GM18868 (cell line): ENCODE data around the gene COL21A1.

ENCODE experiments used
- ATAC-seq: cut with Tn5 transposase; IDR thresholded peaks from one replicate; pipeline ENCODE4 v1.9.1; 2021; ENCODE audit warnings: mild to moderate bottlenecking, moderate library complexity; ENCODE audit not compliant: unreplicated experiment

The COL21A1 gene

DNA sequence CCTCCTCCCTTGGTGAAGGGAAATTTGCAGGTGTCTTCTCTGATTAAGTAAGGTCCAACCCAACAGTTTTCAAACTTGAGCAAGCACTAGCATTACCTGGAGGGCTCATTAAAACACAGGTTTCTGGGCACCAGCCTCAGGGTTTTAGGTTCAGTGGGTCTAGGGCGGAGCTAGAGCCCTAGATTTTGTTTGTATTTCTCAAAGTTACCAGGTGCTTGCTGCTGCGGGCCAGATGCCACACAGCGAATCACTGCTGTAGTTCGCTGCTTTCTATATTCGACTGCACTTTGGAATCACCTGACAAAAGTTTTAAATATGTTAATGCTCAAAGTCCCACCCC is 869 bp downstream of the COL21A1 start:
- no peak for ATAC-seq

DNA sequence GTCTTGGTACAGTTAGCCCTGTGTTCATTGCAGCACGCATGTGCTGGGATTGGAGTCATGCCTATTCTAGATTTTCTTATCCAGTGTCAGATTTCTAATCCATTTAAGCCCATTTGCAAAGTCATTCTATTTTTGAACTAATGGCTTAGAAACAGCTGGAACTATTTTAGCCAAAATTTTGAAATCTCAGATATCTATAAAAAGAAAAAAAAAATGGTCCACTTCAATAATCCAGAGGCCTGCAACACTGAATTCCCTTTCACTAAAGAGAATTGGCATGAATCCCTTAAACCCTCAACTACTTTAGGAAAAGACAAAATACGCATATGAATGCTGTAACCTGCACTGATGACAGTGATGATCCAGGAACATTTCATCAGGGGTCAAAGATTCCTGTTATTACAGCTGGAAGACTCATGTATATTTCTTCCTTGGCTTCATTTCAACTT is 1.5 kb downstream of the COL21A1 start:
- ATAC-seq = no peak

DNA sequence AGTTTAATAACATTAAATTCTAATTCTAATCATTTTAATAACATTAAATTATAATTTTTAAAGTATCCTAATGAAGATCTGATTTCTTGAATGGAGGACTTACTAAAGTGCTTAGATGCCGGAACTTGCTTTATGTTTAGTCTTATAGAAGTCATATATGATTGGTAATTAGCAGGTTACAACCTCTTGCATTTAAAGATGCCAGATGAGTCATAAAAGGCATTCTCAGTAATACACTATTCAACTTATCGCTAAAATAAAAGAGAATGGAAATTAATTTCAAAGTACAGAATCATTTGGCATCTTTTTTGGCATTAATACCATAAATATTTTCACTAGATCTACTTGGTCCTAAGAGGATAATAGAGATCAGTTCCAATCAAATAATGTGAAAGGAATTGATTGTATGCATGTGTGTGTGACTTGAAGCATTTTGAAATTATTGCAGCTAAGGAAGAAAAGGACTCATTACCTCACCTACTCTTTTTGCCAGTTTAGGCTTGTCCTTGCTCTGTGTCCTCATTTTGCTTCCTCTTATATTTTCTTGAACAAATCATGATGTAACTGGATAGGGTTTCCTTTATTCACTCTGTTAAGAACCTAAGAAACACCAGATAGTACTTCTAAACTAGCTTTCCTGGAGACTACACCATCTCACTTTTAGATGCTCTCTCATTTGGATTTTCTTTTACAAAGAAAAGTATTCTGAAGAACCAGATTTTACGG is 2.7 kb downstream of the COL21A1 start:
- ATAC-seq = no peak

DNA sequence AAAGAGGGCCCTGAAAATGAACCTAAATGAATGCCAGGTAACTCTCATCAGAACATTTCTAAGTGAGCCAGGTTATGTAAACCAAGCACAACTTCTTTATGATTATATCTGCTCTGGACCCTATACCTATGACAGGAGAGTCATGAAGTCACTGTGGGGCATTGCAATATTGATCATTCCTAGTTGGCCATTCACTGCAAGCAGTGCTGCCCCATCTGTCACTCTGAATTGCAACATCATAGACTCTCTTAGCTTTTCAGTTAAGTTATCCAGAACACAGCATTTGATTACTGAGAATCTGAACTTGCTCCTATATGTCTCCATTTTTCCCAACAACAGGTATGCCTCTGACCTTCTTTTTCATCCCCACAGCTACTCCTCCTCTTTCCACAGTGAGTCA is 3.3 kb downstream of the COL21A1 start:
- no peak for ATAC-seq

DNA sequence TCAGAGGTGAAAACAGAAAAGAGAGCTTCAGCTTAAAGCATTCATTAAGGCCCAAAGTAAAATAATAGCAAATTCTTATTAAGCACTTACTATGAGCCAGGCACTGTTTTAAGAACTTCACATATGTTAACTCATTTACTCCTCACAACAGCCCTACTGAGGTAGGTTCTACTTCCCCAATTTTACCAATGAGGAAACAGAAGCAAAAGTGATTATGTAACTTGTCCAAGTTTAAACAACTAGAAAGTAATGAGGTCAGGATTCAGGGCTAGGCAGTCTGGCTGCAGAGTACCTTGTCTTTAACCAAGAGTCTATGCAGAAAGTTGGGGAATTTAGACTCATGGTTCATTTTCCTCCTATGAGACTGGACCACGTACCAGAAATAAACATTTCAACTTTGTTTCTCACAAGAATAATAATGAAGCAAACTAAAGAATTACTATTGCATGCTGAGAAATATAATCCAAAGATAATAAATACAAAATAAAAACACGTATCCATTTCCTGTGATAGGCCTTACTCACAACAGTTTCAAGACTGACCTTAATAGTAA is 3.8 kb downstream of the COL21A1 start:
- peak; percentile 80 for ATAC-seq

DNA sequence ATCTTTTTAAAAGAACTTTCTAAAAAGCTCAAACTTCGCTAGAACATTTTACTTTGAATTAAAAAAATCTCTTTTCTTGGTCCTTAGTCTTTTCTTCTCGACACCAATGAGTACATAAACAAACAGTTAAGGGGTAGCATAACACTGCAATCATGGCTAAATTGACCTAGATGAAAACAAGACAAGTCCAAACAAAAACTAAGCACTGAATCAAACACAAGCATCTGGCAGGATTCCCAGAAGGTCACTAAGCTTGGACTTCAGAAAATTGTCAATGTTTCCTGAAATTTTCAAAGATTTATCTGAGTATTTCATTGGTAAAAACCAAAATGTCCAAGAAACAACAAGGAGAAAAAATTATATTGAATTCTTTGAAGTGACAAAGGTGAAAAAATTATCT is 5.0 kb downstream of the COL21A1 start:
- no peak for ATAC-seq

DNA sequence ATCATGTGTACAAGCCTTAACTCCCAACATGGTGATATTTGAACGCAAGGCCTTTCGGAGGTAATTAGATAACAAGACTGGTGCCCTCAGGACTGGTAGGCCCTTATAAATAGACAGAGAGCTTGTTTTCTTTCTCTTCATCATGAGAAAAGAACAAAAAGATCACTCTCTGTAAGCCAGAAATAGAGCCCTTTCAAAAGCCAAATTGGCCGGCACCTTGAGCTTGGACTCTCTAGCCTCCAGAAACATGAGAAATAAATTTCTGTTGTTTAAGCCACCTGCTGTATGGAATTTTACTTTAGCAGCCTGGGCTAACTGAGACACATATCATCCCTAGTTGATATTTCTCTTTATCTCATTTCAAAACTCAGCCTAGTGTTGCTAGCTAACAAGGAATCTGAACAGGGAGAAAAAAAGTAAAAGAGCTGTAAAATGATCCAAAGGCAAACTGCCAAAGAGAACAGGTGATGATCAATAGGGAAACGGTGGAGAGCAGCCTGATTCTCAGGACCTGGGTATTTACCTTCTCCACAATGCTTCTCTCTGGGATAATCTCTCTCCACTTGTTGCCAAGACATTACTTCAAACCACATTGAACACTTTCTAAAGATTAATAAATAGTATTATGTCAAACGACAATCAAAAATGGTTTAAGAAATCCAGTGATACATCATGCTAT is 6.1 kb downstream of the COL21A1 start:
- no peak for ATAC-seq

DNA sequence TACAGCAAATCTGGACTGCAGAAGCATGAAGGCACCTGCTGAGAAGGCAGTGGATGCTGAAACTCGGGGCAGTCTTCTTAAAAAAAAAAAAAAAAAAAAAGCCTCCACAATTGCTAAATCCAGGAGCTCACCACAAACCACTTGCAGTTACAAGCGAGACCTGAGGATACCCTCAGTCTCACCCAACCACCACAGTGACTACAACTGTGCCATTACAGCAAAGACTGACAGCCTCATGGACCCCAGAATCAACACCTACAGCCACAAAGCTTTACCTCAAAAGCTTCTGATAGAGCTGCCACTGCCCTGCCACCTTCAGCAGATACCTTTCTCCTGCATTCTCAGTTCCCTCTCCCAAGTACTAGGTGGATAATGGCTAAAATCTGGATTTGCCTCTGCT is 9.0 kb downstream of the COL21A1 start:
- no peak for ATAC-seq

DNA sequence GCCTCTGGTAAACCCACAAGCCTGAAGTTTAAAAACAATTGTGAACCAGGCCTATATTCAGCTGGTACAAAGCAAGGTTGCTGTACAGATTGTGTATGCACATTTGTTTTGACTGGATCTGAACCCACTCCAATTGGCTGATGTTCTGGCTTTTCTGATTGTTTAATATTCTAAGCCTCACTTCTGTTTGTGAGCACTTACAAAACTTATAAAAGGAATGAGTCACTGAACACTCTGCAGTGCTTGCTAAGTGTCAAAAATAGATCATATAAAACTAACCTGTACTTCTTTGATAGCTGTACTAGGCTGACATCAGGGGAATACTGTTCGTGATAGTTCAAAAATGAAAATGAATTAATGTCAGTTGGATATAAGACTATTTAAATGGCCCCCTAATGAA is 12.1 kb downstream of the COL21A1 start:
- ATAC-seq = no peak

DNA sequence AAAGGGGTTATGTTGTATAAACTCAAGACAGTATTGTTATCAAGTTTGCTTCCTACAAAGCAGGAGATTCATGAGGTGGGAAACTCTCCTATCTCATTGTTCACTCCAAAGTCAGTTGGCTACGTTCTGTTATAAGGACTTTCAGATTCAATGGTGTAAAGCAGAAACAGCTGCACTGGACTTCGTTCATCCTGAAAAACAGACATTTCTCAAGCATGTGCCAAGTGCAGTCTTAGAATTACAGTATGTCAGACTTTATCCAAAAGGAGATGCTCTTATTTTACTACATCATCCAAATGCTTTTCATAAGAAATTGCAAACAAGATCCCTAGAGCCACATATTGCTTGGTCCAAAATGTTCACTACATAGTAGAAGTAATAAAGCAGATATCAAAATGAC is 14.9 kb downstream of the COL21A1 start:
- no peak for ATAC-seq

DNA sequence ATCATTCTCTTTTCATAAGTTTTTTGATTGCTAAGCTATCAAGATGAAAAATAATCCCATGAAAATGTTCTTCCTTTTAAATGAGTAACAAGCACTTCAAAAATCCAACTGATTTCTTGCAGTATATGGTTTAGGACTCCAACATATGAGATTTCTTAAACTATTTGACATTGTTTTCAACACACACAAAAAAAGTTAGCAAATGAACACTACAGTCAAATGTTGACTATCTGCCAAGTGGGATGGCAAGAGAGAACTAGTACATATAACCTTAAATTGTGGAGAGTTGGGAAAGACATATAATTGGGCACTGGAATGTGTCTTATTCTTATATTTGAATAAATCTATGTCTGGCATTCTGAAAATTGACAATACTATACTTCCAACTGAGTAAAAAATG is 15.6 kb downstream of the COL21A1 start:
- ATAC-seq = no peak

DNA sequence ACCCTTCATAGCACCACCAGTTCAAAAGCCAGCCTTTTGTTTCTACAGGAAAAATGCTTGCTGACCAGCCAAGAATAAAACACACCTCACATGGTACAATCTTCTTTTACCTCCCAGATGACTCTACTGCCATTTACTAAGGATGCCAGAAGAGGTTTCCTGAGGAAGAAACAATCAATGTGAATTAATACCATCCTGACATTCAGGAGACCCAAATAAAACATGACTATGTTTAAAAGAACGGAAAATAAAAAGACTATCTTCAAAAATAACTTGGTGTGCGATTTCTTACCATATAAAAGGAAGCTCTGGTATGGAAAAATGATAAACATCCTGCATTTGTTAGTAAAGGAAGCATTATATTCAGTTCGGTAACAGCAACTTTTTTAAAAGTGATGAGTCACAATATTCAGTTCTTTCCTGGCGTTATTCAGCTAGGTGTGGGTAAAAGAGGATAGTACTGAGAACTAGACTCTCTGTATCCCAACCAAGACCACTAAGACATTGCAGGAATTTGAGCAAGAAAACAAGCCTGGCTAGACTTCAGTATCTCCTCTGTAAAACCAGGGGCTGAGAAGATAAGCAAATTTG is 16.3 kb downstream of the COL21A1 start:
- no peak for ATAC-seq

DNA sequence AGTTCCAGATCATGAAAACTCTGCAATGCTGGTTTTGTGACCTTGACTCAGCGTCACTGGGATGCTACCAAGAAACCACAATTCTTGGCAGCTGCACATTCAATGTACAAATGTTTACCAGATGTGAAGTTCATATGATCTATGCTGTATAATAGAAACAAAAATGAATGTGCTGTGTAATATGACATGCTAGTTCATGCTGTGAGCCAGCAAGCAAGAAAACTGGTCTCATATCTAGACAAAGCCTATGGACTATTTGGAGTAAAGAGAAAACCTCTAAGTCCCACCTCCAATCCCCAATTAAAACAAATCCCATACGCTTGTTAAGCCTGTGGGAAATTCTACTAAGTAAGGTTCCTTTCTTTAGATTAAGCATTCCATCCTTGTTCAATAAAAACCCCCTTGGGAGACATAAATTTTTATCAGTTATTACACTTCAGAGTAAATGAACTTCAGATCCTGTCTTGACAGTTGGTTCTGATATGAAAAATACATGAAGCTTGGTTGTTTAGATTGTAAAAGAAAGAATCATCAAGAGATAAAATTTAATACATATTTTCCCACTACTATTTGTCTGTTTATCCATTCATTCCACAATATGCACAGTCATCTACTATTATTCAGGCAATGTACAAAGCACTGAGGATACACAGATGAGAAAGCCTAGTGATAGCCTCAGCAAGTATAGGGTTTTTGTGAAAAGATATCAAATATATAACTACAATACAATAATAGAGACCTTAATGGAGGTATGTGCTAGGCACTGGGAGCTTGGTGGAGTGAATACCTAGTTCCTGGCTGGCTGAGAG is 20.1 kb downstream of the COL21A1 start:
- ATAC-seq = no peak

DNA sequence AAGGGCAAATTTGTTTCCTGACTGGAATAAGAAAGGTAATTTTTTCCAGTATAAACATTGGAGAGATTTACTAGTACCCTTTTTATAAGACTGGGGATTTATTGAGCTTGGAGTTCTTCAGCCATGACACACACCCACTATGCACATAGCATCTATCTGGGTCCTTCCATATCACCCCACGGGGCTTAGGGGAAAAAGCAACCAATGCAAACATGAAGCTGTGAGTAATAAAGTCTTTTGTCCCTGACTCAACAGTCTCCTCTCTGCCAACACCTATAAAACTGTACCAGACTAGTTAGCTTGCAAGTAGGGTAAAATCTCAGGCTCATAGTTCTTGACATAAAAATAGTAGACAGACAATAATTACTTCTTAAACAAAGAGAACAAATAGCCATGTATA is 23.4 kb downstream of the COL21A1 start:
- ATAC-seq = no peak

DNA sequence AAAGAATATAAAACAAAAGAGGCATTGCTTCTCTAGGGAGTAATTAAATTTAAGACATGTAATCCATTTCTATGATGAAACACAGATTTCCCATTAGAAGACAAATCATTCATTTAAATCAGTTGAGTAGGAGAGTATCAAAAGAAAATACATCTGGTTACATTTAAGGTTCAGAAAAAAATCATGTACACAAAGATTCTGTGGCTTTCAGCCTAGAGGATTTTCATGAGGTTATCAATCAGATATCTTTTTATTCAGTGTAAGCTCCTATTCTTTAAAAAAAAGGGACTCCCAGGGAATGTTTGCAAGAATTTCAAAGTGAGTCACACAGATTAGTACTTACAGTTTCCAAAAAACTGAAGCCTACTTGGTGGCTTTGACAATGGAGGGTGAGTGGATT is 24.9 kb downstream of the COL21A1 start:
- ATAC-seq = no peak

DNA sequence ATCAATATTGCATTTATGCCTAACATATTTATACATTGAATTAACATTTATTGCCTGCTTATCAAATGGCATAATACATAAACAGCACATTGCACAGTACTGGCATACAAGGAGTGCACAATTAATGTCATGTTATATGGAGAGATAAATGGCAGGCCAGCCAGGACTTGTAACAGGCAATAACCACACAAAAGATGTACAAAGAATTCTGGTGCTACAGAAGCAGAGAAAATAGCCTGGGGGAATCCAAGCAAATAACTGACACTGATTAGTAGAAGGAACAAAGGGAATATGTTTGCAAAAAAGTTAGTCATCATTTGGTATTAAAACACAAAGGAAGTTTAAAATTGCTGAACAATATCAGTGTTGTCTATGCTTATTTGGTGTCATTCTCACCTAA is 27.3 kb downstream of the COL21A1 start:
- ATAC-seq = no peak

DNA sequence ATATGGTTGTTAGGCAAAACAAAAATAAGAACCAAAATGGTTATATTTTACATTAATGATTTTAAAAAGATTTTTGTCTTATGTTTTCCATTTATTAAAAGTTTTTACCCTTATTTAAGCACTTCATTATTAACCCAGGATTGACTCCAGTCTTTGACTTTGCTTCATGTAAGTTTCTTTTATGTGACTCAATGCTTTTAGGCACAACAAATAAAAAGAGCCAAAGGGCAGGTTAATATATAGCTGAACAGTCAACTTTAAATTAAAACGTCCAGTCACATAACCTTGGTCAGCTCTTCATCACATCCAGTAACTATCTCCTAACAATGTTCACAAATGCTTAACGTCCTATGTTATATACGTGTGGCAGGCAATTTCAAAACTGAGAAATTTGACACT is 32.7 kb downstream of the COL21A1 start:
- ATAC-seq = no peak

DNA sequence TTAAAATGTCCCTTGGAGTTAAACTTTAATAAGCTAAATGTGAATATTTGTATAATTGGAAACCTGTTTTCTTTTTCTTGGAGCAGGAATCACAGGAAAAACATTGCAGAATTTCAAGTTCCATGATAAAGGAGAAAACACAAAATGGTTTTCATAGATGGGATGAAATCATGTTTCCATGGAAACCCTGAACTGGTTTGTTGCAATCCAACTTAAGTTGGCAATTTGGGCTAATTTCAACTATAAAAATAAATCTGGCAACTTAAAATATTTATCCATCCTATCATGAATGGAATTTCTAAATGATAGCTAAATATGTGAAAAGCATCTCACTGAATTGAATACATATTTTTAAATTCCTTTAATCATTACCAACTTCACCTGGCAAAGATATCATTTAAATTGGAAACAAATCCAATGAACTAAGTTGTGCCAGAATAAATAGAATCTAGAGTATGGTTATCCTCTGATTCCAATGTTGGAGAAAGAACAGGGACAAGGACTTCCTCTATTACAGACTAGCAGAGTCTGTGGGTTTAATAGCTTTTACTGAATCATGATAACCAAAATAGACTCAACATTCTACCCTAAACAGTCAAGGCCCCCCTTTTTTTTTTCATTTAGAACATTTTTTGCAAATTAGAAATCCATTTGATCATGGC is 33.2 kb downstream of the COL21A1 start:
- no peak for ATAC-seq

DNA sequence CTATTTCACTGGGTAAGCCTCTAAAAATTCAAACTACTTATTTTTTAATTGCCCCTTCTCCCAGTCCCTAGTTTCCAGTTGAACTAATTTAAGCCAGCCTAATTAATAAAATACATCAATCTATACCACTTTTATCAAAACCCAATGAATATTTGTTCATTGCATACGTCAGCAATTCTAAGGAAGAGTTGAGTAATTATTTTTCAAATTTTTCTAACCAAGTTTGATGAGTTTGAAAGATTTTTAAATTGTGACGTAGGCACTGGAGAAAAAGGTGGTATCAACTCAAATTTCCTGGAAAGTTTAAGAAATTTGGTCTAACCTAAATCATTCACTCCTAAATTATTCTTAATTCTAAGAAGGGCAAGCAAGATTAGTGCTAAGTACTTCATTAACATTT is 35.7 kb downstream of the COL21A1 start:
- no peak for ATAC-seq

DNA sequence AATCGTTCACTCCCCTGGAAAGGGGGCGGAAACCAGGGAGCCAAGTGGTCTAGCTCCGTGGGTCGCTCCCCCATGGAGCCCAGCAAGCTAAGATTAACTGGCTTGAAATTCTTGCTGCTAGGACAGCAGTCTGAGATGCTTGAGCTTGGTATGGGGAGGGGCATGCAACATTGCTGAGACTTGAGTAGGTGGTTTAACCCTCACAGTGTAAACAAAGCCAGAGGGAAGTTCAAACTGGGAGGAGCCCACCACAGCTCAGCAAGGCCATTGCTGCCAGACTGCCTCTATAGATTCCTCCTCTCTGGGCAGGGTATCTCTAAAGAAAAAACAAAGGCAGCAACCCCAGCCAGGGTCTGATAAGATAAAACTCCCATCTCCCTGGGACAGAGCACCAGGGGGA is 43.2 kb downstream of the COL21A1 start:
- ATAC-seq = no peak

DNA sequence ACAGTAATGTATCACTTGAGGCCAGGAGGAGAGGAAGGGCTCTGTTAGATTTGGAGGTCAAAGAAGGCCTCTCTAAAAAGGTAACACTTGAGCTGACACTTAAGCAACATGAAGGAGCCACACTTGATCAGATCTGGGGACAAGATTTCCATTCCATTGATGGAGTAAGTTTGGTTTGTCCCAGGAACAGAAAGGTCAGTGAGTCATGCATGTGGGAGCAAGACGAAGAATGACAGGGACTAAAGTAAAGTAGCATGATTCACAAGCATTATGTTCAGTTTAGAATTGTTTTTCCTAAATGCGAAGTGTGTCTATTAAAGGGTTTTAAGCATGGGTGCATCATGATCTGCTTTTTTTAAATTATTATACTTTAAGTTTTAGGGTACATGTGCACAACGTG is 47.4 kb downstream of the COL21A1 start:
- ATAC-seq = no peak
